Thoracic aorta (tissue), 2 donors: Measurements from ENCODE around the gene CHD2. TPM values are rescaled to one million over a fixed set of nuclear protein-coding genes. Genes with fewer than 3 reads are reported as not detected.

Experiments used
- ATAC-seq: fragments of 150-250 bp; one replicate; pipeline ENCODE4 v1.8.0; 2017; ENCODE audit warnings: low read depth; ENCODE audit not compliant: insufficient number of reproducible peaks, low FRiP score
- DNase-seq: peaks from one replicate; pipeline ENCODE4 v3.0.0-alpha.2; 2020; ENCODE audit warnings: low spot score
- H3K27ac ChIP-seq, 2 donors: fragments of 200-600 bp; sonication (generic); 1 replicate in 1 of 2; 2 replicates in 1 of 2; pipeline ENCODE4 v1.5.1; 2016; ENCODE audit warnings: mild to moderate bottlenecking in 2 of 2, moderate library complexity in 2 of 2
- H3K27me3 ChIP-seq: fragments of 200-600 bp; sonication (generic); replicated peaks from 2 replicates; pipeline ENCODE4 v1.6.0; 2016; ENCODE audit warnings: mild to moderate bottlenecking; ENCODE audit not compliant: insufficient read depth
- H3K36me3 ChIP-seq: fragments of 200-600 bp; sonication (generic); one replicate; pipeline ENCODE4 v1.5.1; 2016
- H3K4me1 ChIP-seq, 2 donors: fragments of 200-600 bp; sonication (generic); 1 replicate in 1 of 2; 2 replicates in 1 of 2; pipeline versions ENCODE4 v1.5.1 to v1.6.0; 2016; ENCODE audit warnings: low read depth in 2 of 2, mild to moderate bottlenecking in 1 of 2; ENCODE audit not compliant: control insufficient read depth in 1 of 2
- H3K4me3 ChIP-seq: fragments of 200-600 bp; sonication (generic); 2 replicates; pipeline ENCODE4 v1.5.1; 2016; ENCODE audit warnings: mild to moderate bottlenecking
- H3K9me3 ChIP-seq: fragments of 200-600 bp; sonication (generic); 2 replicates; pipeline ENCODE4 v1.5.1; 2016
- CTCF ChIP-seq: fragments of 200-600 bp; sonication (generic); IDR thresholded peaks from one replicate; pipeline ENCODE4 v1.5.1; 2019; ENCODE audit warnings: antibody characterized with exemption
- total RNA-seq, 2 donors: library from RNA; depleted of rRNA; stranded (reverse); fragments of >200 nt; gene quantifications; one replicate each; pipeline versions ENCODE4 v1.1.0 to v1.2.3, GENCODE V29; 2016

CHD2 gene
- total RNA-seq, 2 donors from 2014 or later, result 143 to 148 TPM

- no peaks in the 10 kb centered on the region for H3K9me3 ChIP-seq
- DNase-seq (no peak), ATAC-seq (no peak)
- no peak overlapping the region for H3K4me3 ChIP-seq
- H3K36me3 ChIP-seq, result peaks cover 43% of the 10 kb centered on the region
- H3K4me1 ChIP-seq, result peaks cover 0 to 15% of the 10 kb centered on the region in 2 donors
- H3K27ac ChIP-seq, result peak overlapping the region in 1 of 2 donors; percentile 10
- TF ChIP-seq CTCF, result no peak
- no peaks in the 10 kb centered on the region for H3K27me3 ChIP-seq
Measured at GRCh38 chr15:92933831-92934230, 33.7 kb downstream of the CHD2 start.

DNA sequence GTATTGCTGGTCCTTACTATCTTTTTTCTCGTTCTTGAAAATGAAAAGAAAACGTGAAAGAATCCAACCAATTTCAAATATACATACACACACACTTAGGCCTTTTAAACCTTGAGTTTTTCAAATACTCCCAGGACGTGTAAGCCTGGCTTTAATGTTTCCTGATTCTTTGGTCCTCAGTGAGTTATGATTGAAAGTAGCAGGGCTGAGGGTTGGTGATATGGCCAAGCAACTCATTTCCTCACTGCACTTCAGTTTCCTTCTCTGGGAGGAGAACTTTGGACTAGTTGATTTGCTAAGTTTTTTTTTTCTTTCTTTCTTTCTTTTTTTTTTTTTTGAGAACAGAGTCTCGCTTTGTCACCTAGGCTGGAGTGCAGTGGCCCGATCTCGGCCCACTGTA lies 34.6 kb downstream of the CHD2 start:
- no peak overlapping the region for H3K27ac ChIP-seq
- no peaks in the 10 kb centered on the region for H3K27me3 ChIP-seq
- TF ChIP-seq CTCF, result no peak
- H3K9me3 ChIP-seq, result no peaks in the 10 kb centered on the region
- no peak for DNase-seq
- no peak for ATAC-seq
- H3K36me3 ChIP-seq, result peaks cover 47% of the 10 kb centered on the region
- peaks cover 0 to 11% of the 10 kb centered on the region in 2 donors for H3K4me1 ChIP-seq
- no peak overlapping the region for H3K4me3 ChIP-seq

GRCh38 chr15:92936138-92936537 lies 36.0 kb downstream of the CHD2 start:
- ATAC-seq (no peak), DNase-seq (no peak)
- H3K4me1 ChIP-seq, result no peaks in the 10 kb centered on the region
- no peak overlapping the region for H3K27ac ChIP-seq
- no peak for TF ChIP-seq CTCF
- no peaks in the 10 kb centered on the region for H3K27me3 ChIP-seq
- H3K4me3 ChIP-seq, result no peak overlapping the region
- H3K36me3 ChIP-seq, result peaks cover 52% of the 10 kb centered on the region
- H3K9me3 ChIP-seq, result no peaks in the 10 kb centered on the region

DNA sequence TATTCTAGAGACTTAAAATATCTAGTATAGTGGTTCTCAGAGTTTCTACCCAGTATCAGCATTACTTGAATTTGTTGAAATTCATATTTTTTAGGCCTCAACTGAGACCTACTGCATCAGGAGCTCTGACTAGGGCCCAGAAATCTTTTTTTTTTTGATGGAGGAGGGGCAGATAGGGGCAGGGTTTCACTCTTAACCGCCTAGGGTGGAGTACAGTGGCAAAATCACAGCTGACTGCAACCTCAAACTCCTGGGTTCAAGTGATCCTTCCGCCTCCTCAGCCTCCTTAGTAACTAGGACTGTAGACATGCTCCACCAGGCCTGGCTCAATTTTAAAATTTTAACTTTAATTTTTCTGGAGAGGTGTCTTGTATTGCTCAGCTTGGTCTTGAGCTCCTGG lies 36.6 kb downstream of the CHD2 start:
- H3K36me3 ChIP-seq, result peaks cover 53% of the 10 kb centered on the region

GRCh38 chr15:92937901-92938300 lies 37.8 kb downstream of the CHD2 start:
- Histone ChIP-seq H3K4me1 (peaks cover 0 to 4% of the 10 kb centered on the region in 2 donors), H3K4me3 (no peak overlapping the region), H3K9me3 (no peaks in the 10 kb centered on the region), H3K27ac (no peak overlapping the region), H3K27me3 (no peaks in the 10 kb centered on the region), H3K36me3 (peaks cover 51% of the 10 kb centered on the region)
- no peak for TF ChIP-seq CTCF
- DNase-seq, result no peak
- ATAC-seq, result no peak

More for the DNA sequence above, 36.6 kb downstream of the CHD2 start:
- Histone ChIP-seq H3K9me3 (no peaks in the 10 kb centered on the region), H3K27me3 (no peaks in the 10 kb centered on the region), H3K27ac (no peak overlapping the region), H3K4me3 (no peak overlapping the region), H3K4me1 (no peaks in the 10 kb centered on the region)
- ATAC-seq (no peak), DNase-seq (no peak)
- TF ChIP-seq CTCF, result no peak
